Left kidney (tissue), 2 donors: ENCODE measurements around the gene SPATA18. TPM values are rescaled to one million over a fixed set of nuclear protein-coding genes. Genes with fewer than 3 reads are reported as not detected.
"Not testable (repeated sequence)": the region's sequence is repeated elsewhere in the genome, so short reads cannot be mapped to it uniquely, and the experiment has no call there.

ENCODE experiments used
- DNase-seq: peaks from one replicate; pipeline ENCODE4 v3.0.0-alpha.2; 2013
- polyA plus RNA-seq: library from polyadenylated mRNA; unstranded; fragments of 120-200 nt; gene quantifications from one replicate; pipeline ENCODE4 v1.2.1, GENCODE V29; 2013; ENCODE audit not compliant: insufficient read length

SPATA18 gene
- polyA plus RNA-seq, 1 donor: 1.6 TPM

- DNase-seq: peak; percentile 58
These were observed 741 bp downstream of the SPATA18 start for GRCh38 chr4:52051615-52052474.

GRCh38 chr4:52052475-52052780 is 1.3 kb downstream of the SPATA18 start:
- DNase-seq: no peak

GRCh38 chr4:52054254-52054653 is 3.1 kb downstream of the SPATA18 start:
- no peak for DNase-seq

GRCh38 chr4:52057196-52057595 is 6.1 kb downstream of the SPATA18 start:
- DNase-seq: no peak

- DNase-seq: no peak
These were observed 7.2 kb downstream of the SPATA18 start for GRCh38 chr4:52058275-52058674.

GRCh38 chr4:52059372-52059771 is 8.3 kb downstream of the SPATA18 start:
- DNase-seq: no peak

GRCh38 chr4:52069571-52069970 is 18.5 kb downstream of the SPATA18 start:
- DNase-seq: no peak

- no peak for DNase-seq
These were observed 20.9 kb downstream of the SPATA18 start for GRCh38 chr4:52071791-52072546.

- DNase-seq: peak; percentile 29
These were observed 25.6 kb downstream of the SPATA18 start for GRCh38 chr4:52076731-52077130.

GRCh38 chr4:52079659-52080058 is 28.6 kb downstream of the SPATA18 start:
- DNase-seq: no peak

- no peak for DNase-seq
These were observed 30.1 kb downstream of the SPATA18 start for GRCh38 chr4:52081216-52081615.

- DNase-seq: not testable (repeated sequence)
These were observed 35.3 kb downstream of the SPATA18 start for GRCh38 chr4:52086425-52086824.

- DNase-seq: no peak
These were observed 40.7 kb downstream of the SPATA18 start for GRCh38 chr4:52091801-52092200.

GRCh38 chr4:52093466-52093865 is 42.4 kb downstream of the SPATA18 start:
- no peak for DNase-seq

GRCh38 chr4:52094376-52095145 is 43.5 kb downstream of the SPATA18 start:
- DNase-seq: no peak

GRCh38 chr4:52095374-52095773 is 44.3 kb downstream of the SPATA18 start:
- DNase-seq: no peak

- DNase-seq: no peak
These were observed 44.9 kb downstream of the SPATA18 start for GRCh38 chr4:52096048-52096447.

- no peak for DNase-seq
These were observed 47.5 kb downstream of the SPATA18 start for GRCh38 chr4:52098618-52099017.

GRCh38 chr4:52099860-52100461 is 48.9 kb downstream of the SPATA18 start:
- no peak for DNase-seq

- no peak for DNase-seq
These were observed 51.5 kb downstream of the SPATA18 start for GRCh38 chr4:52102587-52102986.

GRCh38 chr4:52103319-52103718 is 52.2 kb downstream of the SPATA18 start:
- peak; percentile 41 for DNase-seq

- no peak for DNase-seq
These were observed 54.2 kb downstream of the SPATA18 start for GRCh38 chr4:52105276-52105675.
